Smooth muscle cell of the umbilical artery (primary cell): ENCODE data around the gene GLIPR2. TPM values are rescaled to one million over a fixed set of nuclear protein-coding genes. Genes with fewer than 3 reads are reported as not detected.

Experiments
- total RNA-seq: library from RNA; depleted of rRNA; stranded (reverse); fragments of >200 nt; gene quantifications from 2 replicates; pipeline ENCODE4 v1.2.3, GENCODE V29; 2014

The GLIPR2 gene, protein sequence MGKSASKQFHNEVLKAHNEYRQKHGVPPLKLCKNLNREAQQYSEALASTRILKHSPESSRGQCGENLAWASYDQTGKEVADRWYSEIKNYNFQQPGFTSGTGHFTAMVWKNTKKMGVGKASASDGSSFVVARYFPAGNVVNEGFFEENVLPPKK
- total RNA-seq = 29.2 and 44.5 TPM in 2 replicates

GRCh38 chr9:36136272-36136893 is at the start of gene GLIPR2:
Gene GLIPR2, plus strand, starts transcription at chr9:36136733. Its CDS starts 46 bp downstream, at chr9:36136779.

DNA sequence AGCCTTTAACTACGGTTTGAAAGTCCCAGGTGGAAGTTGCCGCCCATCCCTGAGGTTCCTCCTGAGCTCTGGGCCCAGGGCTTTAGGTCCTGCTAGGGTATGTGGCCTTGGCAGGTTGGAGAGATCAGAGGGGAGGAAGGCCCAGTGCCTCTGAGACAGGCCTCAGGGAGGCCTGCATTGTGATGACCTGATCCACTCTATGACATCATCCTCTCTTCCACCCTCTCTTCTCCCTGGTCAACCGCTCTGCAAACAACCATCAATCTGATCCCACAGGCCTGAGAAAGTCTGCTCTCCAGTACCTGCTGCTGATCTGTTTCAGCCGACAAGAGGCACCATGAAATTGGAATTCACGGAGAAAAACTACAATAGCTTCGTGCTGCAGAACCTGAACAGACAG is 32.6 kb downstream of the GLIPR2 start, which contains the start of gene CCIN:
Gene CCIN (plus strand): TSS at position 223 of the 400 bp plus-strand sequence. CDS start 115 bp downstream, at position 338.

GRCh38 chr9:36190388-36191289 is 54.1 kb downstream of the GLIPR2 start, which contains the start of gene CLTA:
Gene CLTA, plus strand, starts transcription at chr9:36190921. Its CDS starts 136 bp downstream, at chr9:36191057.

Other genes with a start within 250 kb of the GLIPR2 start
- 0.30 and 0.51 TPM in 2 replicates for gene HRCT1, start 230.5 kb upstream of the GLIPR2 start, total RNA-seq
- gene SPAAR, start 227.2 kb upstream of the GLIPR2 start, total RNA-seq = 0.14 TPM in 1 of 2 replicates, not detected in the other
- not detected in 2 replicates for gene OR2S2, start 178.6 kb upstream of the GLIPR2 start, total RNA-seq
- 54.0 and 66.6 TPM in 2 replicates for gene RECK, start 99.8 kb upstream of the GLIPR2 start, total RNA-seq
- 2.7 and 4.8 TPM in 2 replicates for gene CCIN, start 32.7 kb downstream of the GLIPR2 start, total RNA-seq
- gene CLTA, start 54.2 kb downstream of the GLIPR2 start, total RNA-seq = 245 and 246 TPM in 2 replicates
- gene GNE, start 121.7 kb downstream of the GLIPR2 start, total RNA-seq = 35.9 and 48.4 TPM in 2 replicates